Measurements from ENCODE around the gene DEFB112.

GRCh38 chr6:50093116-50093937 is 43.6 kb upstream of the DEFB112 start:
- TF ChIP-seq CTCF (IDR thresholded peaks at IDR 0.05), result no peak
- TF ChIP-seq POLR2A (IDR thresholded peaks at IDR 0.05), result no peak
- no peak for TF ChIP-seq POLR2AphosphoS5 (IDR thresholded peaks at IDR 0.05)
- no peak for TF ChIP-seq EP300 (IDR thresholded peaks at IDR 0.05)
